Upper lobe of left lung (tissue), 6 donors: ENCODE measurements around the gene TCF7L1. TPM values are rescaled to one million over a fixed set of nuclear protein-coding genes. Genes with fewer than 3 reads are reported as not detected.

Experiments used
- ATAC-seq, 2 donors: fragments of 200-7000 bp; cut with Tn5 transposase; one replicate each; pipeline ENCODE4 v1.9.1; 2022; ENCODE audit warnings: mild to moderate bottlenecking in 2 of 2, moderate library complexity in 2 of 2; ENCODE audit not compliant: low FRiP score in 2 of 2
- DNase-seq, 2 donors: peaks; one replicate each; pipeline ENCODE4 v3.0.0-alpha.2; 2019 to 2020
- H3K27ac ChIP-seq, 4 donors: fragments of 200-600 bp; sonication (generic); one replicate each; pipeline ENCODE4 v1.5.1; 2016 to 2019
- H3K27me3 ChIP-seq, 4 donors: fragments of 200-600 bp; sonication (generic); one replicate each; pipeline ENCODE4 v1.5.1; 2017 to 2019
- H3K36me3 ChIP-seq, 4 donors: fragments of 200-600 bp; sonication (generic); one replicate each; pipeline ENCODE4 v1.5.1; 2016 to 2019
- H3K4me1 ChIP-seq, 4 donors: fragments of 200-600 bp; sonication (generic); one replicate each; pipeline ENCODE4 v1.5.1; 2018 to 2019
- H3K4me3 ChIP-seq, 4 donors: fragments of 200-600 bp; sonication (generic); one replicate each; pipeline ENCODE4 v1.5.1; 2017 to 2019; ENCODE audit warnings: mild to moderate bottlenecking in 2 of 4, moderate library complexity in 1 of 4
- H3K9me3 ChIP-seq, 4 donors: fragments of 200-600 bp; sonication (generic); one replicate each; pipeline ENCODE4 v1.5.1; 2018 to 2019
- CTCF ChIP-seq, 6 experiments: fragments of 450-650 bp in 4 of 6; fragments of 200-600 bp in 2 of 6; sonication (generic) in 2 of 6; IDR thresholded peaks; one replicate each; pipeline ENCODE4 v1.5.1; 2016 to 2019; ENCODE audit warnings: antibody characterized with exemption in 6 of 6
- EP300 ChIP-seq, 4 donors: sonication (generic); formaldehyde crosslinking; IDR thresholded peaks; one replicate each; pipeline ENCODE4 v1.5.1; 2017; ENCODE audit warnings: antibody characterized with exemption in 4 of 4, control low read depth in 2 of 4
- POLR2A ChIP-seq, 4 donors: fragments of 450-650 bp; IDR thresholded peaks; one replicate each; pipeline ENCODE4 v1.5.1; 2016 to 2017; ENCODE audit warnings: antibody characterized with exemption in 4 of 4, mild to moderate bottlenecking in 2 of 4
- POLR2AphosphoS5 ChIP-seq, 2 donors: sonication (generic); formaldehyde crosslinking; IDR thresholded peaks; one replicate each; pipeline ENCODE4 v1.5.1; 2017; ENCODE audit warnings: antibody characterized with exemption in 2 of 2
- WGBS, 2 donors: methylation state at CpG; one replicate each; pipeline ENCODE4 v1.1.5; 2017 to 2018; 5-methylcytosine and 5-hydroxymethylcytosine counted together
- total RNA-seq, 6 donors: library from RNA; depleted of rRNA in 4 of 6; stranded (reverse); fragments of >200 nt in 4 of 6; gene quantifications; one replicate each; pipeline versions ENCODE4 v1.1.0 to v1.2.1, GENCODE V29; 2016 to 2021
- donor health status: DM: no; HTN: no; CAD: no; lungs with moderate emphysema.
- donor health status: DM: no; HTN: yes; CAD: no; lungs with severe emphysema.

Gene TCF7L1
- total RNA-seq, 6 donors from 2014 or later, result 7.3 to 18.4 (median 11.2) TPM

GRCh38 chr2:85266146-85267041 lies 133.2 kb downstream of the TCF7L1 start:
- Histone ChIP-seq H3K27me3 (no peaks in the 10 kb centered on the region), H3K9me3 (no peaks in the 10 kb centered on the region), H3K36me3 (no peaks in the 10 kb centered on the region), H3K27ac (peak overlapping the region in 1 of 4 donors; percentile 42), H3K4me1 (peaks cover 19 to 38% (median 35%) of the 10 kb centered on the region in 4 donors), H3K4me3 (no peak overlapping the region)
- ATAC-seq (peak; percentile 77 to 82), DNase-seq (peak in 1 of 2 donors; percentile 68)
- TF ChIP-seq CTCF (IDR thresholded peaks at IDR 0.05), result peak; percentile 54 to 86 (median 72)
- TF ChIP-seq POLR2AphosphoS5 (IDR thresholded peaks at IDR 0.05), result no peak
- 37 to 43% methylated on average over 7 of the region's 7 CpGs for WGBS, 2 donors

GRCh38 chr2:85269959-85270358 lies 136.8 kb downstream of the TCF7L1 start:
- 29 to 39% methylated on average over 5 to 6 of the region's 6 CpGs for WGBS, 2 donors
- Histone ChIP-seq H3K4me3 (no peak overlapping the region), H3K9me3 (no peaks in the 10 kb centered on the region), H3K27me3 (no peaks in the 10 kb centered on the region), H3K4me1 (peaks cover 22 to 47% (median 35%) of the 10 kb centered on the region in 4 donors), H3K36me3 (no peaks in the 10 kb centered on the region), H3K27ac (peak overlapping the region; percentile 25 to 54 (median 36))
- DNase-seq, result peak in 1 of 2 donors; percentile 75
- ATAC-seq, result no peak
- TF ChIP-seq EP300 (IDR thresholded peaks at IDR 0.05), result no peak
- no peak for TF ChIP-seq POLR2A (IDR thresholded peaks at IDR 0.05)
- peak in 1 of 2 donors; percentile 37 for TF ChIP-seq POLR2AphosphoS5 (IDR thresholded peaks at IDR 0.05)
- TF ChIP-seq CTCF (IDR thresholded peaks at IDR 0.05), result no peak

GRCh38 chr2:85272357-85272756 lies 139.2 kb downstream of the TCF7L1 start:
- no peak overlapping the region for H3K27ac ChIP-seq

GRCh38 chr2:85273738-85274731 lies 140.8 kb downstream of the TCF7L1 start:
- peak in 1 of 2 donors; percentile 19 for ATAC-seq
- no peaks in the 10 kb centered on the region for H3K27me3 ChIP-seq
- H3K4me1 ChIP-seq, result peaks cover 23 to 44% (median 30%) of the 10 kb centered on the region in 4 donors
- no peaks in the 10 kb centered on the region for H3K9me3 ChIP-seq
- H3K4me3 ChIP-seq, result no peak overlapping the region
- peak in 1 of 2 donors; percentile 54 for DNase-seq
- whole genome bisulfite sequencing, 2 donors, result 61 to 67% methylated on average over 14 to 20 of the region's 21 CpGs
- no peaks in the 10 kb centered on the region for H3K36me3 ChIP-seq
- TF ChIP-seq CTCF (IDR thresholded peaks at IDR 0.05) (no peak), POLR2AphosphoS5 (IDR thresholded peaks at IDR 0.05) (no peak), EP300 (IDR thresholded peaks at IDR 0.05) (no peak), POLR2A (IDR thresholded peaks at IDR 0.05) (no peak)
- peak overlapping the region in 1 of 4 donors; percentile 42 for H3K27ac ChIP-seq

More at GRCh38 chr2:85272357-85272756, 139.2 kb downstream of the TCF7L1 start:
- H3K9me3 ChIP-seq, result no peaks in the 10 kb centered on the region
- H3K36me3 ChIP-seq, result no peaks in the 10 kb centered on the region
- no peak for ATAC-seq
- no peaks in the 10 kb centered on the region for H3K27me3 ChIP-seq
- no peak for TF ChIP-seq POLR2A (IDR thresholded peaks at IDR 0.05)
- TF ChIP-seq EP300 (IDR thresholded peaks at IDR 0.05), result no peak
- TF ChIP-seq CTCF (IDR thresholded peaks at IDR 0.05), result no peak
- TF ChIP-seq POLR2AphosphoS5 (IDR thresholded peaks at IDR 0.05), result no peak
- 77 to 85% methylated on average over 6 of the region's 6 CpGs for WGBS, 2 donors
- H3K4me3 ChIP-seq, result no peak overlapping the region
- peaks cover 18 to 45% (median 33%) of the 10 kb centered on the region in 4 donors for H3K4me1 ChIP-seq
- DNase-seq, result no peak
